ENCODE results near the gene DDX55. TPM values are rescaled to one million over a fixed set of nuclear protein-coding genes. Genes with fewer than 3 reads are reported as not detected.

The DDX55 gene
- total RNA-seq, 1 donor from 2014 or later: 16.8 TPM

DNA sequence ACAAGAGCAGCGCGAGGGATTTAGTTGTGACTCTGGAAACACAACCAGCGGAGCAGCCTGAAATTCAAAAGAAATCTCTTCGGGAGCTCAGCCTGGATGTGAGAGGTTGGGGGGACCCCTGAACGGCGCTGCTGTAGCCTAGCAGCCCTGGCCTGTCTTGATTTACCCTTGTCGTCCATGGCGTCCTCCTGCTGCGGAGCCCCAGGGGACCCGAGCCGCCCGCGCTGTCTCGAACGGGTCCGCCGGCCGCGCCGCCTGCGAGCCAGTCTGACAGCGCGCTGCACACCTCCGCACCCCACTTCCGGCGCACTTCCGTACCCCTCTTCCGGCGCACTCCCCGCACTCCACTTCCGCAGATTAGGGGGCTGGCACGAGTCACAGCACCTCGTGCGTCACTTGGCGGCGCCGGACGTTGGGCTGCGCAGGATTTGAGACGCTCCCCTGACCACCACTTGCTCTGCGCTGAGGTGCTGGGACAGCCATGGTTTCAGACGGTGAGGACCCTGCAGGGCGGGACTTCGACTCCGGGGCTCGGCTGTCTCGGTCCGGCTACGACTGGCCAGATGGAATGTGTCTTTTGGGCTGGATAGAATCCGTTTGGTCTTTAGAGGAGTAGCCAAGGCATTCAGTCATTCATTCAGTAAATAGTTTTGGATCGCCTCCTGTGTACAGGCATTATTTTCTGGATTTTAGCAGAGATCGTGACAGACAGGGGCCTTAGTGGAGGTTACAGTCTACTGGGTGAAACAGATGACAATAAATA lies 31.7 kb downstream of the DDX55 start, which contains the start of the genes EIF2B1 and GTF2H3:
Gene EIF2B1 (minus strand): TSS at position 308 of the 763 bp plus-strand sequence. CDS start 129 bp downstream, at position 179.
Gene GTF2H3 (plus strand): TSS at position 451 of the 763 bp plus-strand sequence. CDS start 31 bp downstream, at position 482.
- Mint-ChIP-seq H3K36me3 (ENCODE audit: low read depth) (peaks cover 11% of the 10 kb centered on the region), H3K4me1 (ENCODE audit: low read depth) (peaks cover 21% of the 10 kb centered on the region), H3K9me3 (ENCODE audit: low read depth) (no peaks in the 10 kb centered on the region), H3K4me3 (ENCODE audit: unreplicated experiment) (peak within 1 kb of the TSS; percentile 98), H3K27ac (ENCODE audit: unreplicated experiment) (peak within 1 kb of the TSS; percentile 96), H3K27me3 (ENCODE audit: low read depth) (no peaks in the 10 kb centered on the region)
- TF ChIP-seq, protein P1, sequence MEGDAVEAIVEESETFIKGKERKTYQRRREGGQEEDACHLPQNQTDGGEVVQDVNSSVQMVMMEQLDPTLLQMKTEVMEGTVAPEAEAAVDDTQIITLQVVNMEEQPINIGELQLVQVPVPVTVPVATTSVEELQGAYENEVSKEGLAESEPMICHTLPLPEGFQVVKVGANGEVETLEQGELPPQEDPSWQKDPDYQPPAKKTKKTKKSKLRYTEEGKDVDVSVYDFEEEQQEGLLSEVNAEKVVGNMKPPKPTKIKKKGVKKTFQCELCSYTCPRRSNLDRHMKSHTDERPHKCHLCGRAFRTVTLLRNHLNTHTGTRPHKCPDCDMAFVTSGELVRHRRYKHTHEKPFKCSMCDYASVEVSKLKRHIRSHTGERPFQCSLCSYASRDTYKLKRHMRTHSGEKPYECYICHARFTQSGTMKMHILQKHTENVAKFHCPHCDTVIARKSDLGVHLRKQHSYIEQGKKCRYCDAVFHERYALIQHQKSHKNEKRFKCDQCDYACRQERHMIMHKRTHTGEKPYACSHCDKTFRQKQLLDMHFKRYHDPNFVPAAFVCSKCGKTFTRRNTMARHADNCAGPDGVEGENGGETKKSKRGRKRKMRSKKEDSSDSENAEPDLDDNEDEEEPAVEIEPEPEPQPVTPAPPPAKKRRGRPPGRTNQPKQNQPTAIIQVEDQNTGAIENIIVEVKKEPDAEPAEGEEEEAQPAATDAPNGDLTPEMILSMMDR (IDR thresholded peaks at IDR 0.05): no peak
- DNase-seq (ENCODE audit: low spot score): peak; percentile 98

- TF ChIP-seq, protein P1 (IDR thresholded peaks at IDR 0.05): no peak
- peak overlapping the region; percentile 96 for H3K27ac Mint-ChIP-seq (ENCODE audit: unreplicated experiment)
- no peaks in the 10 kb centered on the region for H3K27me3 Mint-ChIP-seq (ENCODE audit: low read depth)
- no peak for DNase-seq (ENCODE audit: low spot score)
- H3K4me3 Mint-ChIP-seq (ENCODE audit: unreplicated experiment): peak overlapping the region; percentile 98
- H3K4me1 Mint-ChIP-seq (ENCODE audit: low read depth): peaks cover 21% of the 10 kb centered on the region
- peaks cover 9% of the 10 kb centered on the region for H3K36me3 Mint-ChIP-seq (ENCODE audit: low read depth)
- no peaks in the 10 kb centered on the region for H3K9me3 Mint-ChIP-seq (ENCODE audit: low read depth)
Observed at GRCh38 chr12:123634142-123634561, 32.3 kb downstream of the DDX55 start.

DNA sequence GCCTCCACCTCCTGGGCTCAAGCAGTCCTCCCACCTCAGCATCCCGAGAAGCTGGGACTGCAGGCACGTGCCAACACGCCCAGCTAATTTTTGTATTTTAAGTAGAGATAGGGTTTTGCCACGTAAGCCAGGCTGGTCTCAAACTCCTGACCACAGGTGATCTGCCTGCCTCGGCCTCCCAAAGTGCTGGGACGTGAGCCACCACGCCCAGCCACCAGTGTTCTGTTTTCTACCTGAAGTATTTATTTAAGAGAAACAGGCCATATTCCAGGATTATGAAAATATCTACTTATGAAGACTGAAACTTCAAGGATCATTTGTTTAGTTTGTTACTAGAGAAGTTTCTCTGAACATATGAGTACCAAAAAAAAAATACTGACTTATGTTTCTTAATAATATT lies 42.0 kb downstream of the DDX55 start:
- no peak overlapping the region for H3K27ac Mint-ChIP-seq (ENCODE audit: unreplicated experiment)
- H3K4me3 Mint-ChIP-seq (ENCODE audit: unreplicated experiment): no peak overlapping the region
- DNase-seq (ENCODE audit: low spot score): no peak
- no peaks in the 10 kb centered on the region for H3K27me3 Mint-ChIP-seq (ENCODE audit: low read depth)
- TF ChIP-seq, protein P1 (IDR thresholded peaks at IDR 0.05): no peak
- peaks cover 18% of the 10 kb centered on the region for H3K36me3 Mint-ChIP-seq (ENCODE audit: low read depth)
- H3K9me3 Mint-ChIP-seq (ENCODE audit: low read depth): no peaks in the 10 kb centered on the region
- no peaks in the 10 kb centered on the region for H3K4me1 Mint-ChIP-seq (ENCODE audit: low read depth)

GRCh38 chr12:123645380-123645779 lies 43.5 kb downstream of the DDX55 start:
- peaks cover 18% of the 10 kb centered on the region for H3K36me3 Mint-ChIP-seq (ENCODE audit: low read depth)
- no peak overlapping the region for H3K4me3 Mint-ChIP-seq (ENCODE audit: unreplicated experiment)
- H3K27ac Mint-ChIP-seq (ENCODE audit: unreplicated experiment): no peak overlapping the region
- TF ChIP-seq, protein P1 (IDR thresholded peaks at IDR 0.05): no peak
- no peaks in the 10 kb centered on the region for H3K27me3 Mint-ChIP-seq (ENCODE audit: low read depth)
- H3K9me3 Mint-ChIP-seq (ENCODE audit: low read depth): no peaks in the 10 kb centered on the region
- no peaks in the 10 kb centered on the region for H3K4me1 Mint-ChIP-seq (ENCODE audit: low read depth)
- DNase-seq (ENCODE audit: low spot score): no peak

GRCh38 chr12:123645878-123646277 lies 44.0 kb downstream of the DDX55 start:
- no peaks in the 10 kb centered on the region for H3K27me3 Mint-ChIP-seq (ENCODE audit: low read depth)
- H3K4me3 Mint-ChIP-seq (ENCODE audit: unreplicated experiment): no peak overlapping the region
- no peaks in the 10 kb centered on the region for H3K9me3 Mint-ChIP-seq (ENCODE audit: low read depth)
- TF ChIP-seq, protein P1 (IDR thresholded peaks at IDR 0.05): no peak
- peaks cover 21% of the 10 kb centered on the region for H3K36me3 Mint-ChIP-seq (ENCODE audit: low read depth)
- no peak for DNase-seq (ENCODE audit: low spot score)
- no peak overlapping the region for H3K27ac Mint-ChIP-seq (ENCODE audit: unreplicated experiment)
- H3K4me1 Mint-ChIP-seq (ENCODE audit: low read depth): no peaks in the 10 kb centered on the region
